ENCODE data around the gene ASMT. TPM values are rescaled to one million over a fixed set of nuclear protein-coding genes. Genes with fewer than 3 reads are reported as not detected.
A peak's percentile ranks its signal among the peaks of the same experiment; 100 is the strongest.

Gene ASMT
- polyA plus RNA-seq, 3 donors, result 0.69 TPM; not detected in 2

- no peaks in the 10 kb centered on the region for H3K79me2 ChIP-seq (ENCODE audit: insufficient read depth, low read length)
- peaks cover 0 to 6% (median 0%) of the 10 kb centered on the region in 7 donors for H3K9me3 Mint-ChIP-seq
- H4K20me1 ChIP-seq (ENCODE audit: insufficient read depth, low read length), result no peaks in the 10 kb centered on the region
- H3K36me3 Mint-ChIP-seq, result no peaks in the 10 kb centered on the region
- H3K4me3 Mint-ChIP-seq, result no peak overlapping the region
- H3K27me3 ChIP-seq (ENCODE audit: control insufficient read depth in 2 of 2, insufficient read depth in 2 of 2, low read length in 2 of 2), result no peaks in the 10 kb centered on the region
- no peaks in the 10 kb centered on the region for H3K4me1 Mint-ChIP-seq
- H3K27ac ChIP-seq (ENCODE audit: low read depth in 1 of 2, low read length in 2 of 2), result no peak overlapping the region
- H3K4me3 ChIP-seq (replicated peaks in 1 of 3; ENCODE audit: low read depth in 2 of 3, low read length in 3 of 3), result no peak overlapping the region
- no peak for DNase-seq
- H3K27ac Mint-ChIP-seq, result no peak overlapping the region
- peaks cover 2 to 6% (median 5%) of the 10 kb centered on the region in 3 donors for H3K27me3 Mint-ChIP-seq (ENCODE audit: low read depth in 3 of 3)
- H3K36me3 ChIP-seq (replicated peaks in 1 of 2; ENCODE audit: control insufficient read depth in 1 of 2, insufficient read depth in 2 of 2, low read length in 2 of 2), result no peaks in the 10 kb centered on the region
- 90% methylated on average over 3 of the region's 7 CpGs for WGBS (ENCODE audit: insufficient coverage)
- H3K9ac ChIP-seq (ENCODE audit: insufficient read depth, low read length, poor library complexity, severe bottlenecking), result no peak overlapping the region
- H3K4me2 ChIP-seq (replicated peaks; ENCODE audit: extremely low read depth, low read length, poor library complexity, severe bottlenecking), result no peak overlapping the region
- TF ChIP-seq CTCF (IDR thresholded peaks at IDR 0.05), result no peak
- no peaks in the 10 kb centered on the region for H3K4me1 ChIP-seq (ENCODE audit: control insufficient read depth in 1 of 2, insufficient read depth in 2 of 2, low read length in 2 of 2)
- H3K9me3 ChIP-seq (replicated peaks in 1 of 2; ENCODE audit: control insufficient read depth in 1 of 2, insufficient read depth in 1 of 2, low read length in 2 of 2), result no peaks in the 10 kb centered on the region
- H2AFZ ChIP-seq (ENCODE audit: insufficient read depth, low read depth, low read length, poor library complexity, severe bottlenecking), result no peak overlapping the region
- intact Hi-C loops (cut with micrococcal nuclease), result no loop called here
These were observed 14.4 kb downstream of the ASMT start for GRCh38 chrX:1629244-1629643.

- DNase-seq, result no peak
- no peak for TF ChIP-seq CTCF (IDR thresholded peaks at IDR 0.05)
- H3K4me2 ChIP-seq (replicated peaks; ENCODE audit: extremely low read depth, low read length, poor library complexity, severe bottlenecking), result no peak overlapping the region
- H2AFZ ChIP-seq (ENCODE audit: insufficient read depth, low read depth, low read length, poor library complexity, severe bottlenecking), result no peak overlapping the region
- H3K9me3 ChIP-seq (replicated peaks in 1 of 2; ENCODE audit: control insufficient read depth in 1 of 2, insufficient read depth in 1 of 2, low read length in 2 of 2), result peaks cover 10 to 13% of the 10 kb centered on the region in 2 donors
- H4K20me1 ChIP-seq (ENCODE audit: insufficient read depth, low read length), result no peaks in the 10 kb centered on the region
- no peak overlapping the region for H3K4me3 ChIP-seq (replicated peaks in 1 of 3; ENCODE audit: low read depth in 2 of 3, low read length in 3 of 3)
- no peaks in the 10 kb centered on the region for H3K79me2 ChIP-seq (ENCODE audit: insufficient read depth, low read length)
- no peaks in the 10 kb centered on the region for H3K36me3 ChIP-seq (replicated peaks in 1 of 2; ENCODE audit: control insufficient read depth in 1 of 2, insufficient read depth in 2 of 2, low read length in 2 of 2)
- Mint-ChIP-seq H3K9me3 (peaks cover 13 to 25% (median 22%) of the 10 kb centered on the region in 7 donors), H3K36me3 (no peaks in the 10 kb centered on the region), H3K4me1 (peaks cover 2% of the 10 kb centered on the region), H3K4me3 (peak overlapping the region in 1 of 2 donors; percentile 37), H3K27ac (peak overlapping the region in 1 of 7 donors; percentile 76), H3K27me3 (ENCODE audit: low read depth in 3 of 3) (peaks cover 8 to 16% (median 12%) of the 10 kb centered on the region in 3 donors)
- H3K4me1 ChIP-seq (ENCODE audit: control insufficient read depth in 1 of 2, insufficient read depth in 2 of 2, low read length in 2 of 2), result no peaks in the 10 kb centered on the region
- no peak overlapping the region for H3K9ac ChIP-seq (ENCODE audit: insufficient read depth, low read length, poor library complexity, severe bottlenecking)
- intact Hi-C loops (cut with micrococcal nuclease), result loop anchor here in 1 of 2 donors (10.0 kb wide), 1 partner anchor 949 kb away; no protein-coding TSS in a partner anchor
- no peak overlapping the region for H3K27ac ChIP-seq (ENCODE audit: low read depth in 1 of 2, low read length in 2 of 2)
- H3K27me3 ChIP-seq (ENCODE audit: control insufficient read depth in 2 of 2, insufficient read depth in 2 of 2, low read length in 2 of 2), result no peaks in the 10 kb centered on the region
These were observed 31.1 kb downstream of the ASMT start for GRCh38 chrX:1646009-1646408.
